H1 (cell line): ENCODE results near the gene FKBP5. TPM values are rescaled to one million over a fixed set of nuclear protein-coding genes. Genes with fewer than 3 reads are reported as not detected.

Experiments
- CTCF ChIA-PET: fragments of 300-600 bp; sonication (Branson Sonifier 250); formaldehyde crosslinking; loops from one replicate; lab custom pipeline; 2021; ENCODE audit not compliant: partially characterized antibody; lab: Charles Lee
- POLR2A ChIA-PET: fragments of 300-600 bp; sonication (Branson Sonifier 250); formaldehyde crosslinking; loops from one replicate; lab custom pipeline; 2021; ENCODE audit warnings: inconsistent platforms; ENCODE audit not compliant: partially characterized antibody; lab: Charles Lee
- DNase-seq, 2 experiments: peaks; one replicate each; pipeline versions ENCODE4 v3.0.0 to v3.0.0-alpha.2; 2010 to 2022; ENCODE audit warnings: low spot score in 2 of 2, low read depth in 1 of 2, mixed read lengths in 1 of 2
- FAIRE-seq: peaks from 2 replicates; lab custom pipeline; 2011; peaks lifted over from hg19 to GRCh38; lab: Jason Lieb, UNC
- H2AFZ ChIP-seq: 2 replicates; pipeline ENCODE4 v1.8.1; 2012; ENCODE audit warnings: low read length, inconsistent platforms
- H2AK5ac ChIP-seq: 2 replicates; pipeline ENCODE4 v1.6.1; 2013; ENCODE audit warnings: low read depth, low read length
- H2BK120ac ChIP-seq: replicated peaks from 2 replicates; pipeline ENCODE3; 2013; ENCODE audit warnings: low read depth, low read length, inconsistent platforms
- H2BK12ac ChIP-seq: 2 replicates; pipeline ENCODE4 v1.6.1; 2013; ENCODE audit warnings: low read depth, low read length
- H2BK15ac ChIP-seq: 2 replicates; pipeline ENCODE4 v1.6.1; 2013; ENCODE audit warnings: low read length
- H2BK20ac ChIP-seq: 2 replicates; pipeline ENCODE4 v1.6.1; 2013; ENCODE audit warnings: low read length
- H2BK5ac ChIP-seq: 2 replicates; pipeline ENCODE4 v1.6.1; 2013; ENCODE audit warnings: low read depth, low read length
- H3K14ac ChIP-seq: 2 replicates; pipeline ENCODE4 v1.6.1; 2013; ENCODE audit warnings: inconsistent platforms; ENCODE audit not compliant: insufficient read length
- H3K18ac ChIP-seq: 2 replicates; pipeline ENCODE4 v1.6.1; 2013; ENCODE audit warnings: low read length; ENCODE audit errors: extremely low read depth
- H3K23ac ChIP-seq: 2 replicates; pipeline ENCODE4 v1.6.1; 2013; ENCODE audit warnings: inconsistent platforms; ENCODE audit not compliant: insufficient read length
- H3K23me2 ChIP-seq: 2 replicates; pipeline ENCODE4 v1.6.1; 2013; ENCODE audit warnings: low read depth, low read length
- H3K27ac ChIP-seq: 2 replicates; pipeline ENCODE4 v1.6.1; 2011; ENCODE audit warnings: low read depth, low read length, inconsistent platforms
- H3K27me3 ChIP-seq, 4 experiments: replicated peaks in 1 of 4; 1 replicate in 1 of 4; 2 replicates in 3 of 4; pipeline versions ENCODE4 v1.6.1 to v1.8.1; 2011 to 2013; ENCODE audit warnings: low read length in 3 of 4, mild to moderate bottlenecking in 3 of 4, inconsistent platforms in 2 of 4, mixed read lengths in 2 of 4, moderate library complexity in 1 of 4; ENCODE audit not compliant: control insufficient read depth in 3 of 4, insufficient read depth in 3 of 4; ENCODE audit errors: extremely low read depth in 1 of 4
- H3K36me3 ChIP-seq, 4 experiments: 2 replicates each; pipeline versions ENCODE4 v1.6.1 to v1.8.1; 2011 to 2013; ENCODE audit warnings: mild to moderate bottlenecking in 4 of 4, low read length in 3 of 4, moderate library complexity in 2 of 4, control low read depth in 1 of 4, inconsistent platforms in 1 of 4; ENCODE audit not compliant: insufficient read depth in 4 of 4, control insufficient read depth in 2 of 4
- H3K4ac ChIP-seq: replicated peaks from 2 replicates; pipeline ENCODE3; 2013; ENCODE audit warnings: low read length, low read depth, mixed read lengths, inconsistent platforms; ENCODE audit not compliant: insufficient read length
- H3K4me1 ChIP-seq, 4 experiments: replicated peaks in 1 of 4; 1 replicate in 1 of 4; 2 replicates in 3 of 4; pipeline versions ENCODE4 v1.6.1 to v1.8.1; 2011 to 2013; ENCODE audit warnings: low read length in 3 of 4, inconsistent platforms in 2 of 4, mixed read lengths in 1 of 4; ENCODE audit not compliant: insufficient read depth in 4 of 4, control insufficient read depth in 3 of 4
- H3K4me2 ChIP-seq, 2 experiments: 2 replicates each; pipeline versions ENCODE4 v1.6.1 to v1.8.1; 2011 to 2013; ENCODE audit warnings: low read depth in 2 of 2, low read length in 2 of 2, control low read depth in 1 of 2, inconsistent platforms in 1 of 2, mild to moderate bottlenecking in 1 of 2; ENCODE audit not compliant: insufficient read depth in 1 of 2
- H3K4me3 ChIP-seq, 4 experiments: fragments of 200-600, 300-600 bp in 1 of 4; sonication (generic), shearing (Covaris generic), sonication (Bioruptor Twin) in 1 of 4; 2 replicates each; pipeline versions ENCODE4 v1.5.1 to v1.8.1; 2011 to 2016; ENCODE audit warnings: low read length in 4 of 4, low read depth in 3 of 4, control low read depth in 2 of 4, inconsistent platforms in 2 of 4, mild to moderate bottlenecking in 2 of 4, mixed read lengths in 1 of 4, moderate library complexity in 1 of 4; ENCODE audit not compliant: insufficient read depth in 2 of 4; ENCODE audit errors: extremely low read depth in 1 of 4
- H3K56ac ChIP-seq: replicated peaks from 2 replicates; pipeline ENCODE3; 2013; ENCODE audit warnings: low read depth, mild to moderate bottlenecking, mixed read lengths, low read length, inconsistent platforms; ENCODE audit not compliant: insufficient read length
- H3K79me1 ChIP-seq: 2 replicates; pipeline ENCODE4 v1.6.1; 2013; ENCODE audit warnings: low read depth, low read length, control low read depth
- H3K79me2 ChIP-seq, 2 experiments: 2 replicates each; pipeline versions ENCODE4 v1.6.1 to v1.8.1; 2012 to 2013; ENCODE audit warnings: low read length in 2 of 2, mild to moderate bottlenecking in 2 of 2, inconsistent platforms in 1 of 2; ENCODE audit not compliant: insufficient read depth in 2 of 2, control insufficient read depth in 1 of 2
- H3K9ac ChIP-seq, 4 experiments: replicated peaks in 1 of 4; 1 replicate in 1 of 4; 2 replicates in 3 of 4; pipeline versions ENCODE4 v1.6.1 to v1.8.1; 2011 to 2013; ENCODE audit warnings: low read depth in 3 of 4, low read length in 3 of 4, control low read depth in 2 of 4, mild to moderate bottlenecking in 2 of 4, moderate library complexity in 2 of 4, inconsistent platforms in 1 of 4; ENCODE audit errors: extremely low read depth in 1 of 4
- H3K9me3 ChIP-seq, 2 experiments: 2 replicates each; pipeline versions ENCODE4 v1.6.1 to v1.8.1; 2012 to 2013; ENCODE audit warnings: mild to moderate bottlenecking in 2 of 2, moderate library complexity in 2 of 2, control low read depth in 1 of 2, inconsistent platforms in 1 of 2, low read depth in 1 of 2, low read length in 1 of 2, mixed read lengths in 1 of 2; ENCODE audit not compliant: insufficient read depth in 2 of 2
- H4K20me1 ChIP-seq, 2 experiments: replicated peaks in 1 of 2; 2 replicates each; pipeline versions ENCODE3 to v1.8.1; 2011 to 2013; ENCODE audit warnings: inconsistent platforms in 2 of 2, low read length in 2 of 2, mild to moderate bottlenecking in 1 of 2; ENCODE audit not compliant: insufficient read depth in 2 of 2, control insufficient read depth in 1 of 2
- H4K5ac ChIP-seq: 2 replicates; pipeline ENCODE4 v1.6.1; 2013; ENCODE audit warnings: low read length, low read depth, mixed read lengths, inconsistent platforms; ENCODE audit not compliant: insufficient read length
- H4K8ac ChIP-seq: 2 replicates; pipeline ENCODE4 v1.8.0; 2013; ENCODE audit warnings: mild to moderate bottlenecking, moderate library complexity, low read length, inconsistent platforms; ENCODE audit not compliant: insufficient read depth; ENCODE audit errors: extremely low read depth
- H4K91ac ChIP-seq: replicated peaks from 2 replicates; pipeline ENCODE3; 2013; ENCODE audit warnings: low read length, mixed read lengths, inconsistent platforms; ENCODE audit not compliant: insufficient read length
- BRCA1 ChIP-seq: IDR thresholded peaks from 2 replicates; pipeline ENCODE4 v1.6.1; 2012; ENCODE audit warnings: low read depth, low read length, improper control_type of control experiment
- CBX8 ChIP-seq: fragments of 300-800, 300-1000 bp; sonication (generic); IDR thresholded peaks from 2 replicates; pipeline ENCODE4 v1.7.1; 2016; ENCODE audit warnings: low read depth, low read length, borderline replicate concordance
- CEBPB ChIP-seq: IDR thresholded peaks from 2 replicates; pipeline ENCODE4 v1.6.1; 2012; ENCODE audit warnings: low read depth, low read length
- CHD1 ChIP-seq: IDR thresholded peaks from 2 replicates; pipeline ENCODE4 v1.6.1; 2012; ENCODE audit warnings: low read depth, low read length, improper control_type of control experiment
- FOSL1 ChIP-seq: IDR thresholded peaks from 2 replicates; pipeline ENCODE4 v1.6.1; 2011; ENCODE audit warnings: mild to moderate bottlenecking, low read depth, low read length, moderate library complexity; ENCODE audit not compliant: insufficient read depth
- HDAC2 ChIP-seq, 2 experiments: fragments of 300-600 bp in 1 of 2; sonication (generic) in 1 of 2; IDR thresholded peaks; 2 replicates each; pipeline ENCODE4 v1.6.1; 2011 to 2012; ENCODE audit warnings: low read depth in 2 of 2, low read length in 2 of 2, mild to moderate bottlenecking in 2 of 2, moderate library complexity in 2 of 2, borderline replicate concordance in 1 of 2, inconsistent platforms in 1 of 2
- JUN ChIP-seq: IDR thresholded peaks from 2 replicates; pipeline ENCODE4 v1.6.1; 2011; ENCODE audit warnings: low read depth, mild to moderate bottlenecking, improper control_type of control experiment, low read length
- RBBP5 ChIP-seq: IDR thresholded peaks from 2 replicates; pipeline ENCODE4 v1.7.1; 2012; ENCODE audit warnings: low read depth, mild to moderate bottlenecking, inconsistent platforms, low read length, moderate library complexity, borderline replicate concordance
- RNF2 ChIP-seq: fragments of 200-900, 300-1000 bp; sonication (generic); IDR thresholded peaks from 2 replicates; pipeline ENCODE4 v1.7.1; 2016; ENCODE audit warnings: borderline replicate concordance, low read depth, mild to moderate bottlenecking, antibody characterized with exemption, low read length; ENCODE audit not compliant: poor library complexity, severe bottlenecking; ENCODE audit errors: missing control alignments
- SRF ChIP-seq: IDR thresholded peaks from 2 replicates; pipeline ENCODE4 v1.6.1; 2011; ENCODE audit warnings: mild to moderate bottlenecking, low read depth, low read length, moderate library complexity
- TAF1 ChIP-seq: IDR thresholded peaks from 2 replicates; pipeline ENCODE4 v1.6.1; 2011; ENCODE audit warnings: mild to moderate bottlenecking, low read depth, low read length
- TCF12 ChIP-seq: IDR thresholded peaks from 2 replicates; pipeline ENCODE4 v1.6.1; 2011; ENCODE audit warnings: low read depth, mild to moderate bottlenecking, low read length
- TEAD4 ChIP-seq: IDR thresholded peaks from 2 replicates; pipeline ENCODE4 v1.6.1; 2012; ENCODE audit warnings: low read depth, low read length, inconsistent platforms, mixed read lengths
- YY1 ChIP-seq: IDR thresholded peaks from 2 replicates; pipeline ENCODE4 v1.6.1; 2011; ENCODE audit warnings: low read depth, mild to moderate bottlenecking, low read length
- WGBS, 2 experiments: shearing (Covaris generic) in 1 of 2; methylation state at CpG; one replicate each; pipeline versions ENCODE4 v1.1.6 to v1.1.7; 2013 to 2015; ENCODE audit warnings: low lambda C conversion rate in 2 of 2, mixed read lengths in 2 of 2, inconsistent platforms in 1 of 2, low coverage in 1 of 2, missing lambda C conversion rate in 1 of 2; ENCODE audit not compliant: insufficient replicate concordance in 2 of 2, insufficient coverage in 1 of 2, insufficient read length in 1 of 2; ENCODE audit errors: extremely low coverage in 1 of 2, missing lambda C conversion rate in 1 of 2; 5-methylcytosine and 5-hydroxymethylcytosine counted together
- polyA plus RNA-seq, 7 experiments: library from polyadenylated mRNA; depleted of rRNA in 3 of 7; stranded (reverse) in 5 of 7; unstranded in 2 of 7; fragments of >200 nt in 5 of 7; fragments of 200-250 nt in 2 of 7; gene quantifications; 1 replicate in 5 of 7; 2 replicates in 1 of 7; 4 replicates in 1 of 7; pipeline versions ENCODE4 v1.2.1 to v1.2.3, GENCODE V29; 2011 to 2013; ENCODE audit warnings: missing spikeins in 2 of 7, mixed read lengths in 2 of 7
- total RNA-seq: library from RNA; stranded (reverse); fragmentation: NEBNext Ultra II Directional; extraction: Animal tissue kit (Norgen Biotek cat#: 25700); gene quantifications from 2 replicates; pipeline ENCODE4 v1.2.1, GENCODE V29; 2021

FKBP5 gene
- total and polyA plus RNA-seq, 2 of the 8 experiments (the other 6 are each of a cell fraction or from before 2014, with no cell fraction given) = 14.3 to 40.4 TPM

GRCh38 chr6:35677456-35677855 lies 11.3 kb downstream of the FKBP5 start:
- Histone ChIP-seq H4K91ac (no peak overlapping the region), H3K79me1 (no peaks in the 10 kb centered on the region; the same call in 1 of the 2 replicates), H4K5ac (no peak overlapping the region), H3K4me2 (no peak overlapping the region), H3K23ac (no peak overlapping the region), H2BK5ac (no peak overlapping the region), H2BK15ac (no peak overlapping the region), H3K27ac (no peak overlapping the region), H3K56ac (no peak overlapping the region), H3K9me3 (no peaks in the 10 kb centered on the region), H2BK120ac (no peak overlapping the region), H3K79me2 (peaks cover 0 to 80% of the 10 kb centered on the region in 2 experiments; a peak in 2 of 4 replicates), H3K9ac (no peak overlapping the region), H2BK12ac (no peak overlapping the region), H3K4me1 (peaks cover 0 to 3% (median 0%) of the 10 kb centered on the region in 4 experiments; a peak in 1 of 7 replicates), H3K14ac (no peak overlapping the region), H4K8ac (no peak overlapping the region), H3K18ac (no peak overlapping the region), H3K36me3 (no peaks in the 10 kb centered on the region; a peak in 1 of 8 replicates), H3K4ac (no peak overlapping the region), H2BK20ac (no peak overlapping the region), H3K23me2 (no peaks in the 10 kb centered on the region), H2AK5ac (no peak overlapping the region), H4K20me1 (no peaks in the 10 kb centered on the region), H2AFZ (no peak overlapping the region), H3K27me3 (no peaks in the 10 kb centered on the region), H3K4me3 (no peak overlapping the region)
- DNase-seq (no peak), FAIRE-seq (no peak)
- ChIA-PET POLR2A (interaction anchor here (0.5 to 1.1 kb wide), 3 partner anchors 42 to 612 kb away, joined by 3 to 4 read pairs (median 3); no protein-coding TSS in a partner anchor), CTCF (interaction anchor here (0.5 to 1.4 kb wide), 5 partner anchors 11 to 225 kb away, joined by 3 to 4 read pairs (median 3); partner anchors contain the start of gene FANCE)
- TF ChIP-seq YY1 = no peak
- no peak for TF ChIP-seq RNF2
- no peak for TF ChIP-seq JUN
- TF ChIP-seq BRCA1 = no peak
- TF ChIP-seq CHD1 = no peak
- TF ChIP-seq TAF1 = no peak
- no peak for TF ChIP-seq CEBPB
- TF ChIP-seq TEAD4 = no peak
- no peak for TF ChIP-seq SRF
- no peak for TF ChIP-seq CBX8
- TF ChIP-seq FOSL1 = no peak
- TF ChIP-seq HDAC2 (IDR thresholded peaks at IDR 0.05; ENCODE audit: borderline replicate concordance in 1 of 2, low read depth in 2 of 2, low read length in 2 of 2) = no peak
- TF ChIP-seq RBBP5 = no peak
- no peak for TF ChIP-seq TCF12
- 95% methylated on average over 2 of the region's 2 CpGs; no CpG with 5 or more reads in 1 of the 2 experiments for WGBS, 2 experiments
